Fibroblast of mammary gland (primary cell): ENCODE measurements around the gene SCN4B.

Experiments used
- DNase-seq: peaks from one replicate; pipeline ENCODE4 v3.0.0-alpha.2; 2010; ENCODE audit warnings: low read depth
- H3K4me3 ChIP-seq: 2 replicates; pipeline ENCODE4 v1.5.1; 2011; ENCODE audit warnings: low read depth, mild to moderate bottlenecking, low read length, moderate library complexity; ENCODE audit not compliant: control insufficient read depth
- TF ChIP-seq, protein P1 (sequence below): conservative IDR thresholded peaks from 2 replicates; pipeline ENCODE4 v1.5.1; 2011; ENCODE audit warnings: low read depth, low read length, inconsistent platforms; ENCODE audit not compliant: control insufficient read depth, insufficient read depth

The SCN4B gene

DNA sequence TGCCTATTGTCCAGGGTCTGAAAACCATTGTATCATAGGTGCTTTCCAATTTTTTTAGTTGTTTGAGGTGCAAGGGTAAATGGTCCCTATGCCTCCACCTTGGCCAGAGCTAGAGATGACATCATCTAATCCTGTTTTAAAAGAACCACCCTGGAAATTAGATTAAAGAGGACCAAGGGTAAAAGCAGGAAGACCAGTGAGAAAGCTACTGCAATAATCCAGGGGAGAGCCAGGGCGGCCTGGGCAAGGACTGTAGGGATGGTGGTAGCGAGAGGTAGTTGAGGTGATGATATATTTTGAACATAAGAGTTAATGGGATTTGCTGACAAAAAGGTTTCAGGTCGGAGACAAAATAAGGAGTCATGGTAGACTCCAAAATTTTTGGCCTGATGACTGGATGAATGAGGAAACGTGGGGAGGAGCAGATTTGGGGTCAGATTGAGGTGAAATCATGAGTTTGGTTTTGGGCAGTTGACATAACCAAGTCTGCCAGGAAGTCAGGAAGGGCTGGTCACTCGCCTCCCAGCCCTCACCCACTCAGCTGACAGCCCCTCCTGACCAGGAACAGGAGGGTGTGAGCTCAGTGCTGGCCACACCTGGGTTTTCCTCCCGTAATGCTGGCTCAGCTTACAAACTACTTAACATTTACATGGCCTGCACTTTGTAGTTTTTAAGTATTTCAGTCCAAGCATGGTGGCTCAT is 23.0 kb downstream of the SCN4B start:
- DNase-seq, result no peak
- H3K4me3 ChIP-seq, result no peak overlapping the region
- TF ChIP-seq, protein P1, sequence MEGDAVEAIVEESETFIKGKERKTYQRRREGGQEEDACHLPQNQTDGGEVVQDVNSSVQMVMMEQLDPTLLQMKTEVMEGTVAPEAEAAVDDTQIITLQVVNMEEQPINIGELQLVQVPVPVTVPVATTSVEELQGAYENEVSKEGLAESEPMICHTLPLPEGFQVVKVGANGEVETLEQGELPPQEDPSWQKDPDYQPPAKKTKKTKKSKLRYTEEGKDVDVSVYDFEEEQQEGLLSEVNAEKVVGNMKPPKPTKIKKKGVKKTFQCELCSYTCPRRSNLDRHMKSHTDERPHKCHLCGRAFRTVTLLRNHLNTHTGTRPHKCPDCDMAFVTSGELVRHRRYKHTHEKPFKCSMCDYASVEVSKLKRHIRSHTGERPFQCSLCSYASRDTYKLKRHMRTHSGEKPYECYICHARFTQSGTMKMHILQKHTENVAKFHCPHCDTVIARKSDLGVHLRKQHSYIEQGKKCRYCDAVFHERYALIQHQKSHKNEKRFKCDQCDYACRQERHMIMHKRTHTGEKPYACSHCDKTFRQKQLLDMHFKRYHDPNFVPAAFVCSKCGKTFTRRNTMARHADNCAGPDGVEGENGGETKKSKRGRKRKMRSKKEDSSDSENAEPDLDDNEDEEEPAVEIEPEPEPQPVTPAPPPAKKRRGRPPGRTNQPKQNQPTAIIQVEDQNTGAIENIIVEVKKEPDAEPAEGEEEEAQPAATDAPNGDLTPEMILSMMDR, result no peak

DNA sequence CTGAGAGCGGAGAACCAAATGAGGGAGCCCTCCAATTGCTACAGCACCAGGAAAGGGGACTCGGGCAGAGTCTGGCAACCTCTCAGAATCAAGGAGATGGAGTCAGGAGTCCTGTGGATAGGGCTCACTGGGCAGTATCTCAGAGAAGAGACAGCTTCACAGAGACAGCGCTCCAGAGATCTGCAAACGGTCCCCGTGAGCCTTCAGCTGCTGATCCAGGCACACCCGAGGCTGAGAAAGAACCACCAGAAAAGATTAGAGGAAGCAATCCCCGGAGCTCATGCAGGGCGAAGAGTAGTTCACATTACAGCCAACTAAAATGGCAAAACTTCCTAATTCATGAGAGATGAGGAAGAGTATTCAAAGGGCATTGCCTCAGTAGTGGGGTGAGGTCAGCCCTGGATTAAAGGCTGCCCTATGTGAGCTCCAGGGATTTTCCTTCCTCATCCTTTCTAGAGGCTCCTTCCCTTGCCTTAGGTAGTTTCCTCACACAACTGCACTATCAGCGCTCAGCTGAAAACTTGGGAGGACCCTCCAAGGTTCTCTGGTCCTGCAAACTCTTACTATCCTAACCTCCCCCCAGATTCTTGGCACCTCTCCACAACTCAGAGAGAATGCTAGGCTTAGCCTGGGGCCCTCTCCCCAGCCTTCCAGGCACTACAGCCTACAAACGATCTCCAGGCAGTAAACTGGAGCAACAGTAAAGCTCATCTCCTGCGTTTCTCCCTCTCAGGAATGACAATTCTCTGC is 23.7 kb downstream of the SCN4B start:
- no peak for DNase-seq
- no peak overlapping the region for H3K4me3 ChIP-seq
- TF ChIP-seq, protein P1, result no peak

DNA sequence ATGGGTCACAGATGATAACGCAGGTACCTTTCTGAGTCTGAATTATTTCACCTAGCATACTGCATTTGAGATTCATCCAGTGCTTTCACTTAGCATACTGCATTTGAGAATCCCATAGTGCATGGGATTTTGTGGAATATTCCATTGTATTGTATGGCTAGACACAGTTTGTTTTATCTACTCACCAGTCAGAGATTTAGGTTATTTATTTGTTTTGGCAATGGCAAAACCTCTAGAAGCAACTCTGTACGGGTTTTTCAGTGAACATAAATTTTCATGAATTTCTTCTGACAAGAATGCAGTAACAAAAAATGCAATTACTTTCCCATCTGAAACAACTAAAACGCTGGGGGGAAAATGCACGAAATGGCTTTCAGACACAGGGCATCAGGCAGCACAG is 24.3 kb downstream of the SCN4B start:
- H3K4me3 ChIP-seq, result no peak overlapping the region
- DNase-seq, result no peak
- TF ChIP-seq, protein P1, result no peak

DNA sequence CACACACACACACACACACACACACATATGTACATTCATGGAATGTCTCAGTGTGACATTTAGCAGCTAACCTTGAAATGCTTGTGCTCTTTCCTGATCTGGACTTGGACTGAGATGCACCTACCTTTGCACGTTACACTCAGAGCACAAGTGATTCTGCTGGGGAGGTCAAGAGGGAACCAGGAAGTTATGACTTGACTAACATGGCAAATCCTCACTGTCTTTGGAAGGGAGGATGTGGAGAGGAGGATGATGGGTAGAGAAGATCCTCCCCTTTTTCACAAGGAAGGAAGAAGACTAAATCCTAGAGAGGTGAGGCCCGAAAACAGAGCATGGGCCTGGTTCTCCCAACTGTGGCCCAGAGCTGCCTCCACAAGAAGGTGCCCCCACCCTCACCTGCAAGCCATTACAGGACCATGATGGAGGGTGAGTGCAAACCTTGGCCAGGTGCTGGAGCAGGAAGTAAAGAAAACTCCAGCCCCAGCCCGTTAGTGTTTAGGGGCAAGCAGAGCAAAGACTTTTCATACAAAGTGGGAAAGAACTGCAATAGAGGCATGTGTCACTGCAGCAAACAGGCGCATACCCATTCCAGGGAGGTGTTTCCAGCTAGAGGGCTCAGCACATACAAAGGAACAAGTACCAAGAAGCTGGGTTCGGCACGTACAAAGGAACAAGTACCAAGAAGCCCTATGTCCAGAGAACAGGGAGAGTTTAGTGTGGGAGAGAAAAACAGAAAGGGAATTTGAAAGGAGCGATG is 26.4 kb downstream of the SCN4B start:
- TF ChIP-seq, protein P1, result no peak

DNA sequence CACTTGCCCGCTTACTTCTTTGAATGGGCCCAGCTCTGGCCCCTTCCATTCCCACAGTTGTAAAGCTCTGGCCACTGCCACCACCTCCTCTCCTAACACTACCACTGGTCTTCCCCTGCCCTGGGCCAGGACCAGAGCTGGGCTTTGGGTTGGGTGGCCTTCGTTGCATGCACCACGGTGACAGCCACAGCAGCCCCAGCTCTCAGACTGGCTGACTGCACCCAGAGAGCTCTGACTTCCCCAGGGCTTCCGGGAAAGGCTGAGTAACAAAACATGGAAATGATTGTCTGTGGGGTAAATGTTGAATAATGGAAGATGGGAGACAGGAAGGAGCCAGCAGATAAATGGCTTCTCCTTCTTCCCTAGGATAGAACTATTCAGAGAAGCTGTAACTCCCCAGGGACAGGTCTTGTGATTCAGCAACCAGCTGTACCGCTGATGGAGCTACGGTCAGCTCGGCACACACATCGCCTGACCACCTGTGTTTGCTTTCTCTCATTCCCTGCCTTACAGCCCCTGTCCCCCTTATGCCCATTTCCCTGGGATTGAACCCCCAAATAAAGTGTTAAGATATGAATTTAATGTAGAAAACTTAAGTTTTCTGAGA is 27.6 kb downstream of the SCN4B start:
- DNase-seq, result peak; percentile 12
- TF ChIP-seq, protein P1, result no peak
- H3K4me3 ChIP-seq, result no peak overlapping the region

More for the DNA sequence above, 26.4 kb downstream of the SCN4B start:
- no peak overlapping the region for H3K4me3 ChIP-seq
- no peak for DNase-seq

DNA sequence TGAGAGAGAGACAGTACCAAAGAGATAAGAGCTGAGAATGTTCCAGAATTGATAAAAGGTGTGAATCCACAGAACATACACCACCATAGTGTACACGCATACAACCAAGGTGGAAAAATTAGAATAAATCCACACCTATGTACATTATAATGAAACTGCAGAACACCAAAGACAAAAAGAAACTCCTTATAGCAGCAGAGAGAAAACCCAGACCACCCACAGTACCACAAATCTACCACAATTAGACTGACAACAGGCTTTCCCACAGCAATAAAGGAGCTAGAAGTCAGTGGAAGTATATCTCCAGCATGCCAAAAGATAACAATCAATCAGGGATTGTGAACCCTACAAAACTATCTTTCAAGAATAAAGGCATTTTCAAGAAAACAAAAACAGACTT is 31.8 kb downstream of the SCN4B start:
- H3K4me3 ChIP-seq, result no peak overlapping the region
- no peak for DNase-seq
- TF ChIP-seq, protein P1, result no peak
